Uterus (tissue), 4 donors: Measurements from ENCODE around the gene RABEP2. TPM values are rescaled to one million over a fixed set of nuclear protein-coding genes. Genes with fewer than 3 reads are reported as not detected.

Experiments
- DNase-seq, 2 donors: peaks; one replicate each; pipeline ENCODE4 v3.0.0-alpha.2; 2019 to 2020
- H3K27ac ChIP-seq, 2 donors: fragments of 200-600 bp; sonication (generic); 1 replicate in 1 of 2; 2 replicates in 1 of 2; pipeline ENCODE4 v1.5.1; 2016 to 2018
- H3K27me3 ChIP-seq, 2 donors: fragments of 200-600 bp; sonication (generic); one replicate each; pipeline ENCODE4 v1.5.1; 2018 to 2019; ENCODE audit warnings: control low read depth in 1 of 2
- H3K36me3 ChIP-seq, 2 donors: fragments of 200-600 bp; sonication (generic); one replicate each; pipeline ENCODE4 v1.5.1; 2019; ENCODE audit warnings: control low read depth in 1 of 2
- H3K4me1 ChIP-seq, 2 donors: fragments of 200-600 bp; sonication (generic); one replicate each; pipeline ENCODE4 v1.5.1; 2018 to 2019; ENCODE audit warnings: control low read depth in 1 of 2
- H3K4me3 ChIP-seq, 2 donors: fragments of 200-600 bp; sonication (generic); 1 replicate in 1 of 2; 2 replicates in 1 of 2; pipeline ENCODE4 v1.5.1; 2018 to 2019; ENCODE audit warnings: mild to moderate bottlenecking in 1 of 2
- H3K9me3 ChIP-seq, 2 donors: fragments of 200-600 bp; sonication (generic); one replicate each; pipeline ENCODE4 v1.5.1; 2019; ENCODE audit warnings: control low read depth in 1 of 2
- CTCF ChIP-seq, 4 experiments: fragments of 200-600 bp in 2 of 4; fragments of 450-650 bp in 2 of 4; sonication (generic) in 2 of 4; IDR thresholded peaks; one replicate each; pipeline ENCODE4 v1.5.1; 2016 to 2019; ENCODE audit warnings: antibody characterized with exemption in 4 of 4, mild to moderate bottlenecking in 2 of 4, moderate library complexity in 1 of 4
- POLR2A ChIP-seq, 2 donors: fragments of 450-650 bp; IDR thresholded peaks; one replicate each; pipeline ENCODE4 v1.6.1; 2016; ENCODE audit warnings: antibody characterized with exemption in 2 of 2, mild to moderate bottlenecking in 1 of 2, moderate library complexity in 1 of 2
- intact Hi-C: fragments of 100-400 bp; cut with DNase I; formaldehyde crosslinking; loops from one replicate; pipeline ENCODE4 v1.15.1; 2023; ENCODE audit warnings: low total_unique reads
- total RNA-seq, 4 donors: library from RNA; depleted of rRNA in 3 of 4; stranded (reverse); fragments of >200 nt in 3 of 4; gene quantifications; one replicate each; pipeline versions ENCODE4 v1.1.0 to v1.2.4, GENCODE V29; 2014 to 2023
- donor health status: DM: yes; HTN: yes; CAD: no.

RABEP2 gene
- total RNA-seq, 4 donors from 2014 or later, result 4.9 to 41.1 (median 9.3) TPM

- H3K4me1 ChIP-seq, result no peaks in the 10 kb centered on the region
- H3K27me3 ChIP-seq, result no peaks in the 10 kb centered on the region
- intact Hi-C loops, result no loop called here
- DNase-seq, result no peak
- no peak overlapping the region for H3K27ac ChIP-seq
- H3K9me3 ChIP-seq, result no peaks in the 10 kb centered on the region
- TF ChIP-seq CTCF (IDR thresholded peaks at IDR 0.05) (no peak), POLR2A (IDR thresholded peaks at IDR 0.05) (no peak)
- H3K36me3 ChIP-seq, result no peaks in the 10 kb centered on the region
- no peak overlapping the region for H3K4me3 ChIP-seq
Observed at GRCh38 chr16:28898942-28899341, 26.1 kb downstream of the RABEP2 start.

GRCh38 chr16:28898266-28898665, 26.8 kb downstream of the RABEP2 start:
- Histone ChIP-seq H3K9me3 (no peaks in the 10 kb centered on the region), H3K4me1 (no peaks in the 10 kb centered on the region), H3K27ac (no peak overlapping the region), H3K36me3 (no peaks in the 10 kb centered on the region), H3K4me3 (no peak overlapping the region), H3K27me3 (no peaks in the 10 kb centered on the region)
- intact Hi-C loops, result no loop called here
- DNase-seq, result no peak
- TF ChIP-seq CTCF (IDR thresholded peaks at IDR 0.05) (no peak), POLR2A (IDR thresholded peaks at IDR 0.05) (no peak)

GRCh38 chr16:28897826-28898225, 27.2 kb downstream of the RABEP2 start:
- H3K9me3 ChIP-seq, result no peaks in the 10 kb centered on the region
- no peaks in the 10 kb centered on the region for H3K36me3 ChIP-seq
- TF ChIP-seq CTCF (IDR thresholded peaks at IDR 0.05), result no peak
- TF ChIP-seq POLR2A (IDR thresholded peaks at IDR 0.05), result no peak
- H3K27ac ChIP-seq, result no peak overlapping the region
- H3K4me1 ChIP-seq, result no peaks in the 10 kb centered on the region
- H3K27me3 ChIP-seq, result no peaks in the 10 kb centered on the region
- intact Hi-C loops, result no loop called here
- DNase-seq, result no peak
- no peak overlapping the region for H3K4me3 ChIP-seq

DNA sequence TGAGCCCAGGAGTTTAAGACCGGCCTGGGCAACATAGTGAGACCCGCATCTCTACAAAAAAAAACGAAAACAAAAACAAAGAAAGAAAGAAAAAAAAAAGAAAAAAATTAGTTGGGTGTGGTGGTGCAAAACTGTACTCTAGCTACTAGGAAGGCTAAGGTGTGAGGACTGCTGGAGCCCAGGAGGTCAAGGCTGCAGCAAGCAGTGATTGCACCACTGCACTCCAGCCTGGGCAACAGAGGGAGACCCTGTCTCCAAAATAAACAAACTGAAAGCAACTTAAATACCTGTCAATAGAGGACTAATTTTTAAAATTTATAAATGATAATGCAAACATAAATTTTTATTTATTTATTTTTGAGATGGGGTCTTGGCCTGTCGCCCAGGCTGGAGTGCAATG, 29.4 kb downstream of the RABEP2 start:
- TF ChIP-seq CTCF (IDR thresholded peaks at IDR 0.05), result no peak
- TF ChIP-seq POLR2A (IDR thresholded peaks at IDR 0.05), result no peak
- Histone ChIP-seq H3K9me3 (no peaks in the 10 kb centered on the region), H3K4me1 (no peaks in the 10 kb centered on the region), H3K27me3 (no peaks in the 10 kb centered on the region), H3K36me3 (no peaks in the 10 kb centered on the region), H3K4me3 (no peak overlapping the region), H3K27ac (no peak overlapping the region)
- no peak for DNase-seq
- intact Hi-C loops, result no loop called here

DNA sequence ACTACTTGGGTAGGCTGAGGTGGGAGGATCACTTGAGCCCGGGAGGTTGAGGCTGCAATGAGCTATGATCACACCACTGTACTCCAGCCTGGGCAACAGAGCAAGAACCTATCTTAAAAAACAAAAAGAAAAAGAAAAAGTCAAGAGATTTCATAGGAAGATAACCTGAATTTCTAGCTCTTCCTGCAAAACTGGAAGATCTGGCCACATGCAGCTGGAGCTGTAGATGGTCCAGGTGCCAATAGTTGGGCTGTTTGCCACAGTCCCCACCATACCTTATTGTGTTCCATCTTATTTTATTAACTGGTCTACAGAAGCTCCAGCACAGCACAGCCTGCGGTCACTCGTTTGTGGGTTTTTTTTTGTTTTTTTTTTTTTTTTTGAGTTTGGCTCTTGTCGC, 31.7 kb downstream of the RABEP2 start:
- no peak overlapping the region for H3K4me3 ChIP-seq
- DNase-seq, result no peak
- intact Hi-C loops, result no loop called here
- no peaks in the 10 kb centered on the region for H3K27me3 ChIP-seq
- no peaks in the 10 kb centered on the region for H3K4me1 ChIP-seq
- TF ChIP-seq CTCF (IDR thresholded peaks at IDR 0.05) (no peak), POLR2A (IDR thresholded peaks at IDR 0.05) (no peak)
- no peaks in the 10 kb centered on the region for H3K9me3 ChIP-seq
- no peak overlapping the region for H3K27ac ChIP-seq
- H3K36me3 ChIP-seq, result no peaks in the 10 kb centered on the region
